Body of pancreas (tissue), 4 donors: Measurements from ENCODE around the gene FBLN2.

ENCODE experiments used
- POLR2A ChIP-seq, 3 donors: fragments of 450-650 bp; IDR thresholded peaks; one replicate each; pipeline ENCODE4 v1.6.1; 2016; ENCODE audit warnings: antibody characterized with exemption in 3 of 3, mild to moderate bottlenecking in 2 of 3
- TF ChIP-seq, protein P1 (sequence below), 7 experiments: fragments of 450-650 bp in 4 of 7; fragments of 200-600 bp in 3 of 7; sonication (generic) in 3 of 7; IDR thresholded peaks; one replicate each; pipeline ENCODE4 v1.5.1; 2016 to 2019; ENCODE audit warnings: antibody characterized with exemption in 7 of 7

DNA sequence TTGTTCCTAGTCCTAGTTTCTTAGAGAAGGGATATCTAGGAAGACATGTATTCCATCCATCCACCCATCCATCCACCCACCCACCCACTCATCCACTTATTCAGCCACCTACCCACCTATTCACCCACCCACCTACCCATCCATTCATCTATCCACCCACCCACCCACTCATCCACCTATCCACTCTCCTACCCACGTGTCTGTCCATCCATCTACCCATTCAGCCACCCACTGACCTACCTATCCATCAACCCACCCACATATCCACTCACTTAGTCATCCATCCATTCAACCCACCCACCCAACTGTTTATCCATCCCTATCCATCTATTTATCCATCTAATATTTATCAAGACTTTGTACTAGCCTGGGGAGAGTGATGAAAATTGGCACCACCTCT is 120.5 kb downstream of the FBLN2 start:
- TF ChIP-seq, protein P1, sequence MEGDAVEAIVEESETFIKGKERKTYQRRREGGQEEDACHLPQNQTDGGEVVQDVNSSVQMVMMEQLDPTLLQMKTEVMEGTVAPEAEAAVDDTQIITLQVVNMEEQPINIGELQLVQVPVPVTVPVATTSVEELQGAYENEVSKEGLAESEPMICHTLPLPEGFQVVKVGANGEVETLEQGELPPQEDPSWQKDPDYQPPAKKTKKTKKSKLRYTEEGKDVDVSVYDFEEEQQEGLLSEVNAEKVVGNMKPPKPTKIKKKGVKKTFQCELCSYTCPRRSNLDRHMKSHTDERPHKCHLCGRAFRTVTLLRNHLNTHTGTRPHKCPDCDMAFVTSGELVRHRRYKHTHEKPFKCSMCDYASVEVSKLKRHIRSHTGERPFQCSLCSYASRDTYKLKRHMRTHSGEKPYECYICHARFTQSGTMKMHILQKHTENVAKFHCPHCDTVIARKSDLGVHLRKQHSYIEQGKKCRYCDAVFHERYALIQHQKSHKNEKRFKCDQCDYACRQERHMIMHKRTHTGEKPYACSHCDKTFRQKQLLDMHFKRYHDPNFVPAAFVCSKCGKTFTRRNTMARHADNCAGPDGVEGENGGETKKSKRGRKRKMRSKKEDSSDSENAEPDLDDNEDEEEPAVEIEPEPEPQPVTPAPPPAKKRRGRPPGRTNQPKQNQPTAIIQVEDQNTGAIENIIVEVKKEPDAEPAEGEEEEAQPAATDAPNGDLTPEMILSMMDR (IDR thresholded peaks at IDR 0.05) = no peak
- TF ChIP-seq POLR2A (IDR thresholded peaks at IDR 0.05) = no peak
